GM19023 (cell line): ENCODE results near the gene SSTR5.
"Not testable (repeated sequence)": the region's sequence is repeated elsewhere in the genome, so short reads cannot be mapped to it uniquely, and the experiment has no call there.

Source experiments
- ATAC-seq: cut with Tn5 transposase; IDR thresholded peaks from one replicate; pipeline ENCODE4 v1.9.1; 2021; ENCODE audit warnings: mild to moderate bottlenecking, moderate library complexity; ENCODE audit not compliant: unreplicated experiment

The SSTR5 gene

DNA sequence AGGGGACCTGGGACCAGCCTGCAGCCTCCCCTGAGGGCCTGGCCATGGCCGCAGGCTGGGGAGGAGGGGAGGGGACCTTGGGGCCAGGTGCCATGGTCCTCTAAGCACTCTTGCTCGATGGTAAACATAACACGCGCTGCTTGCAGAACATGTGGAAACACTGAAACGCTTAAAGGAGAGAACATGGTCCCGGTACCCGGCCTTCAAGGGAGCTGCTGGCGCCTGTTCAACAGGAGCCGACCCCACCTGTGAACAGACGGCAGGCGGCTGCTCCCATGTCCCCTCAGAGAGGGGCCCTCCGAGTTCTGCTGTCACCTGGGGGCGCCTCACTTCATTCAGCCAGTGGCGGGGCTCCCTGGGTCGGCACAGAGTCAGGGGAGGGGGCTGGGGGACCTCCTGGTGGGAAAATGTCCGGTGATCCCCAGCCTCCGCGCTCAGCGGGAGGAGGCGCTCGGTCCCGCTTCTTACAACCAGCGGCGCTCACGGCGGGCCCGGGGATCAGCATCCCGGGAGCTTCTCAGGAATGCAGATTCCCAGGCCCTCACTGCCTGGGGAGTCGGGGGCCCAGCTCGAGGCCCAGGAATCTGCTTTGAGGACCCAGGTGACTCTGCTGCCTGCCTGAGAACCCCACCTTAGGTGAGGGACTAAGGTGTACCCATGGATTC lies 854 bp upstream of the SSTR5 start:
- no peak for ATAC-seq

GRCh38 chr16:1073262-1073558 lies 663 bp downstream of the SSTR5 start:
- ATAC-seq: no peak

DNA sequence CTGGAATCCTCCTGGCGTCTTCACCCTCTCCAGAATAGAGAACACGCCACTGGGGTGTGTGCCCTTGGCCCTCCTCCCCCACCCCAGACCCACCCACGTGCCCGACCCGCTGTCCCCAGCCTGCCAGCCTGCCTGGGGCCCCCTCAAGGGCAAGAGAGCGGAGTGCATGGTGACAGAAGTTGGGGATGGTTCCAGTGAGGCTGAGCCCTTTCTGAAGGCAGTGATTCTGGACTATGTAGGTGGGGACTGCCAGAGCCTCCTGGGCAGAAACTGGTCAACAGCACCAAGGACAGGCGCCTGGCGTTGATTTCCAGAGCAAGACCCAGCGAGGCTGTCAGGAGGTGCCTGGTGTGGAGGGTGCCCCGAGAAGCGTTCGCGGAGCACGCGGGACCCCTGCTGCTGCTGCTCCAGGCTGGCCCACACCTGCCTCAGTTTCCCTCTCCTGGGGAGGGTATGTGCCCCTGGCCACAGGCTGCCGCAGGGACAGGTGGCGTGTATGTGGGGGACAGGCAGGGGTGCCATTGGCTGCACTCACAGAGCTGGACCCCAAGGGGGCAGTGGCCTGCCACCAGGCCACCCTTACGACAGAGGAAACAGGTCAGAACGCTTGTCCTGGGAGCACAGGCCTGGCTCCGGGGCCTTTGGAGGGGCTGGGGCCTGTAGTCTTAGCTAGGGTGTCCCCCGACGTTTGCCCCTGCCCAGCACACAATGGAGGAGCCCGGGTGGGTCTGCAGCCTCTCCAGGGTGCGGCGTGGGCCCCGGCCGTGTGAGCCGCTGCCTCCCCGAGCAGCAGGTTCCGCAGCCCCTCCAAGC lies 1.2 kb downstream of the SSTR5 start:
- no peak for ATAC-seq

DNA sequence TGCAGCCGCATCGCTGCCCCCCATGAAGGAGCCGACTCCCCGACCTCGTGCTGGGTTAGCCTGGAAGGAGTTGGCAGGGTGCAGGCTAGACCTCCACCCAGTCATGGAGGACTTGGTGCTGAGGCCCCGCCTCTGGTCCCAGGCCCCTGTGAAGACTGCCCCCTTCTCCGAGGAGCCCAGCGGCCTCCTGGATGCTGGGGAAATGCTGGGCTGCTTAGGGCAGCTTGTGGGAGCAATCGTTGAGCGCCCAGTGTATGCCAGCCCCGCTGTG lies 1.8 kb downstream of the SSTR5 start:
- no peak for ATAC-seq

GRCh38 chr16:1075546-1075945 lies 3.0 kb downstream of the SSTR5 start:
- no peak for ATAC-seq

DNA sequence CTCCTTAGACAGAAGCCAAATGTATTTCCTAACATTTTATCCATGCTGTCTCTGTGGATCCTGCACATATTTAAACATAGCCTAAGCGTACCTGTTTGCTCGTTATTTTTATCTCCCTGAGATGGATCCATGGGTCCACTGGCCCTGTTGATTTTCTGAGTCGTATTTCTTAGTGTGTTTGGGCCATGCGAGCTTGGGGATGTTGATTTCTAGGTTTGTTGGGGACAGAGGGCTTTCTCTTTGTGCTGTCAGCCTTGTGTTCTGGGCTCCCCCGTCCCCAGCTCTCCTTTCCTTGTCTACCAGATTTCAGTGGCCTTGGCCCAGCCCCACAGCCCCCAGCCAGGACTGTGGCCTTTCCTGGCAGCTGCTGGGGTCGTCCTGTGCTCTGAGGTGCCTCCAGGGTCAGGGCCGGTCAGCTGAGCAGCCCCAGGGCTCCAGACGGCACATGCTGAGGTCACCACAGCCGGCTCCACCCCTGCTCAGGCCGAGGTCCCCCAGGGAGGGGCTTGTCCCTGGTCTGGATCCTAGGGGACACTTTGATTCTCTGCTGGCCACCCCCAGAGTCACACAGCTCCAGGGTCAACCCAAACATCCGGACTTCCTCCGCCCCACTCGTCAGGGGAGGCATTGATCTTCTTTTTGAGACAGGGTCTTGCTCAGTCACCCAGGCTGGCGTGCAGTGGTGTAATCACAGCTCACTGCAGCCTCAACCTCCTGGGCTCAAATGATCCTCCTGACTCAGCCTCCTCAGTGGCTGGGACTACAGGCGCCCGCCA lies 4.4 kb downstream of the SSTR5 start:
- ATAC-seq: no peak

DNA sequence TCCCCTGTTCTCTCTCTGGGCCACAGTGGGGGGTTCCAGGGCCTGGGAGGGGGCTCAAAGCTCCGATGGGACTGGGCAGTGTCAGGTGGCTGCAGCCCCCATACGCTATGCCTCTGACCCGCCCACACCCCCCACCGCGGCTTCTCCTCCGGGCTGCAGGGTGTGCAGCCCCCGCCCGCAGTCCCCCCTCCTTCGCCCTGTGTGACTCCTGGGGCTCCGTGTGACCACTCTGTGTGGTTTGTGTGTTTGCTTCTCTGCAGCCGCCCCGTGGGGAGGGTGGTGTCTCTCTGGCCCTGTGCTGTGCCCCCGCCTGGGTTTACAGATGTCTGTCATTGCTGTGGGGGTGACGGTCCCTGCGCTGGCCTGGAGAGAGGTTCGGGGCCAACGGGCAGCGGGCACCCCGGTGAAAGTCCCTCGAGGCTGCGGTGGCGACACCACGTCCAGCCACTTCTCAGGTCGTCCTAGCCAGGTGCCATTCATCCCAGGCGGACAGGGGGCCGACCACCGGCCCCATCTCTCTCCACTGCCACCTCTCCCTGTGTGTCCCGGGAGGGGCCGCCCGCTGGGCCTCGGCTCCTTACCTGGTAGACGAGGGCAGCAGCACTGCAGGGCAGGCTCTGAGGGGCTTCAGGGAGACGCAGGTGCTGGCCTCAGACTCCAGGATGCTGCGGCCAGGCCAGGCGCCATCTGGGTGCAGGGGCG lies 5.5 kb downstream of the SSTR5 start:
- no peak for ATAC-seq

- ATAC-seq: no peak
Observed at GRCh38 chr16:1078579-1079021, 6.1 kb downstream of the SSTR5 start.

DNA sequence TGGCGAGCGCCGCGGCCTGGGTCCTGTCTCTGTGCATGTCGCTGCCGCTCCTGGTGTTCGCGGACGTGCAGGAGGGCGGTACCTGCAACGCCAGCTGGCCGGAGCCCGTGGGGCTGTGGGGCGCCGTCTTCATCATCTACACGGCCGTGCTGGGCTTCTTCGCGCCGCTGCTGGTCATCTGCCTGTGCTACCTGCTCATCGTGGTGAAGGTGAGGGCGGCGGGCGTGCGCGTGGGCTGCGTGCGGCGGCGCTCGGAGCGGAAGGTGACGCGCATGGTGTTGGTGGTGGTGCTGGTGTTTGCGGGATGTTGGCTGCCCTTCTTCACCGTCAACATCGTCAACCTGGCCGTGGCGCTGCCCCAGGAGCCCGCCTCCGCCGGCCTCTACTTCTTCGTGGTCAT lies 6.8 kb downstream of the SSTR5 start:
- no peak for ATAC-seq

DNA sequence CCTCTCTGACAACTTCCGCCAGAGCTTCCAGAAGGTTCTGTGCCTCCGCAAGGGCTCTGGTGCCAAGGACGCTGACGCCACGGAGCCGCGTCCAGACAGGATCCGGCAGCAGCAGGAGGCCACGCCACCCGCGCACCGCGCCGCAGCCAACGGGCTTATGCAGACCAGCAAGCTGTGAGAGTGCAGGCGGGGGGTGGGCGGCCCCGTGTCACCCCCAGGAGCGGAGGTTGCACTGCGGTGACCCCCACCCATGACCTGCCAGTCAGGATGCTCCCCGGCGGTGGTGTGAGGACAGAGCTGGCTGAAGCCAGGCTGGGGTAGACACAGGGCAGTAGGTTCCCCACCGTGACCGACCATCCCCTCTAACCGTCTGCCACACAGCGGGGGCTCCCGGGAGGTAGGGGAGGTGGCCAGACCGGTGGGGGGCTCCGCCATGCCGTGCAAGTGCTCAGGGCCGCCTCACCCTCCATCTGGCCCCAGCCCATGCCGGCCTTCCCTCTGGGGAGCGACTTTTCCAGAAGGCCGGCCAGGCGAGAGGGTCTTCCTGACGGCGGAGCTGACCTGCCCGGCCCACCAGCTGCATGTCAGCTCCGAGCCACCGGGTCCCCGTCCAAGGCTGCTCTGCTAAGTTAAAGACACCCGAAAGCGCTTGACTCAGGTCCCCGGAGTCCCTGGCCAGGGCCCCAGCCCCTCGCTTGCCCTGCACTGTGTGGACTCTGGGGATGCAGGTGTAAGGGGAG lies 7.4 kb downstream of the SSTR5 start:
- no peak for ATAC-seq

- ATAC-seq: no peak
Observed at GRCh38 chr16:1080801-1081733, 8.5 kb downstream of the SSTR5 start.

- no peak for ATAC-seq
Observed at GRCh38 chr16:1081734-1082265, 9.3 kb downstream of the SSTR5 start.

DNA sequence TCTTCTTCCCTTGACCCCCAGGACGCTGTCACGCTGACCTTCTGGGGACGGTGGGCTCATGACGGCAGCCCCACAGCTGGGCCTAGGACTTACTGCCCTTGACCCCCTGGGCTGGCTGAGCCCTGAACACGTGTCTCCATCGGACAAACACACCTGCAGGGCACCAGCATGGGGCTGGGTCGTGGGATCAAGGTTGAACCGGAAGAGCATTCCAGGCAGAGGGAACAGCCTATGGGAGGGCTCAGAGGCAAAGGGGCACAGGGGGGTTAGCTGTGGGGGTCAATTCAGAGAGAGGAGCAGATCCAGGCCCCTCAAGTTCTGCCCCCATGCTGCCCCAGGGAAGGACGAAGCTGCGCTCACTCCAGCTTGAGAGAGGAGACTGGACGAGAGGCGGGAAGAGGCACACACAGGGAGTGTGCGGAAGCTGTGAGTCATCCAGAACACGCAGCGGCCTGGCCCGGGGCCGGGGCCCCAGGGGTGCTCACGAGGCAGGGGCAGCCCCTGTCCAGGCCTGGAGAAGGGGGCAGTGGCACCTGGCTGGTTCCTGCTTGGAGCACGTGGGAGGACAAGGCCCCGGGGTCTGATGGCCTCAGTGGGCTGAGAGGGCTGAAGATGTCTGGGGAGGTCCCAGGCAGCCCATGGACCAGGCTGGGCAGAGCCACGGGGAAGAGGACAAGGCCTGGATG lies 9.9 kb downstream of the SSTR5 start:
- no peak for ATAC-seq

DNA sequence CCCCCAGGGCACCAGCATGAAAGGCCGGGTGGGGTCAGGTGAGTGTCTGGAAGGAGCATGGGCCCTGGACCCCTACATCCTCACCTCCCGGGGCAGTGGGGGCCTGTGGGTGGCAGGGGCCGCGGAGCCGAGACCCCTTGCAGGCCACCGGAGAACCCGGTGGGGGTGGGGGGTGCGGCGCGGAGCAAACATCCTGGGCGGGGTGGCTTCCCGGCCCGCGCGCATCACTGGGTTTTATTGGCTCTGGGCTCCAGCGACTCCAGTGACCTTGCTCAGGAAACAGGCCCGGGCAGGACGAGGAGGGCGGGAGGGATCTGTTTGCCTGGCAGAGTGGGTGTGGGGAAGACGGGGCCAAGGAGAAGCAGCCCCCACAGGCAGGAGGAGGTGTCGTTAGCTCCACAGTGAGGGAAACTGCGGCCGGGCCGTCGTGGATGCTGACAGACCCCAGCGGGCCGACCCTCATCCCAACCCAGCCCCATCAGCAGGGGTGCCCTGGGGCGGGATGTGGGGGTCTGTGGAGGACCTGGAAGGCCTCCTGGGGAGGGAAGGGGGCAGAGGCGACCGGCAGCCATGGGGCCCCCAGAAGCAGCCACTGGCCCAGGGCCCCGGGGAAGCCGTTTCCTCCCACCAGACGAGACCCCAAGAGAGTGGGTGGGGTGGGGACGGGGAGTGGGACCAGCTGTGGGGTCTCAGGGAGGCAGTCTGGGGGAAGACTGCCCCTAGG lies 10.6 kb downstream of the SSTR5 start:
- no peak for ATAC-seq

DNA sequence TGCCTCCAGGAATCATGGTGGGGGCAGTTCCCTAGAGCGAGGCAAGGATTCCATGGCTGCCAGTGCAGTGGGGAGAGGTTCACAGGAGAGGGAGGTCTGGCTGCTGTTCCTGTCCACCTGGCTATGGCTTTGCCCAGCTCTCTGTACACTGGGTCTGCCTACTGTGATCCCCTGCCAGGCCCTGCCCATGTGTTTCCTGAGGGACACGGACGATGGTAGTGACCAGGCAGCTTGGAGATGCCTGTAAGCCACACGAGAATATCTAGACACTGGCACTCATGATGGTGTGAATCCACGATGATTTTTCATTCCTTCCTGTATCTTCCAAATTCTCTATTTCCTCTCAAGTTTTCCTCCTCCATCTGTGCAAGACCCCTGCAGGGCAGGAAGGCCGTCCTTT lies 12.4 kb downstream of the SSTR5 start:
- ATAC-seq: no peak

- ATAC-seq: not testable (repeated sequence)
Observed at GRCh38 chr16:1086443-1086842, 13.9 kb downstream of the SSTR5 start.

DNA sequence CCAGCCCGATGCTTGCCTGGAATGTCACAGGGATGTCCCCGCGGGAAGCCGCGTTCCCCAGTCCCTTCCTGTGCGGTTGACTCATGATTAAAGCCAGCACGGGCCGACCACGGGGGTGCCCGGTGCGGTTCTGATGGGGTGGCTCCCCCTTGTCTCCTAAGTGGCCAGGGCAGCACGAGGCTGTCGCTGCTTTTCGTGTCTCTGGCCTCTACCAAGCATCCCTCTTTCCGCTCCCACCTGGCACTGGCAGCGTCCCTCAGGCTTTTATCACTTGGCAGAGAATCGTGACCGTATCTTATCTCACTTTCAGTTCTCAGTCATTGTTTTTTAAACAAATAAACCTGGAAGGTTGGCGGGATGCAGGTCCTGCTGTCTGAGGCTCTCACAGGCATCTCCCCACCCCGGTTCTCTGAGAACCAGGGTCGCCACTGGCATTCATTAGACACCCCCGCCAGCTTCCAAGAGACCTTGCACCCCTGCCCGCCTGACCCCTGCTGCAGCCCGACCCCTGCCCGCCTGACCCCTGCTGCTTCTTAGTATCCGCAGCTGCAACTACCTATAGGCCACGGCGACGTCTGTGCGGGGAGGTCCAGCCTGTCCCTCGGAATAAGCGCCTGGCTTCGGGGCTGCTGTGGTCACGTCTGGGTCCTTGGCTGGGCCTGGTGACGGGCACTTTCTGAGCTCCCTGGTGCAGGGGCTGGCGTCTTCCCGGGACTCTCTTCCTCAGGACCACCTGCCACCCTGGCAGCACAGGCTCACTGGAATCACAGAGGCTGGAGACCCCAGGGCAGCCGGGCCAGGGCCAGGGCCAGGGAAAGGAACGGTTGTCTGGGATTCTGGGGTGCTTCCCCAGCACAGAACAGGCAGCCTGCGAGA lies 16.0 kb downstream of the SSTR5 start:
- ATAC-seq: no peak
